Daoy (cell line): Measurements from ENCODE around the gene SCLT1. TPM values are rescaled to one million over a fixed set of nuclear protein-coding genes. Genes with fewer than 3 reads are reported as not detected.
"Not testable (repeated sequence)": the region's sequence is repeated elsewhere in the genome, so short reads cannot be mapped to it uniquely, and the experiment has no call there.

Experiments used
- DNase-seq: peaks from one replicate; pipeline ENCODE4 v3.0.0-alpha.2; 2015; ENCODE audit warnings: low read depth
- total RNA-seq: library from RNA; depleted of rRNA; stranded (reverse); fragments of >200 nt; shearing (Covaris generic); gene quantifications from 2 replicates; pipeline ENCODE4 v1.2.3, GENCODE V29; 2014; rRNA removed

The SCLT1 gene
- 9.9 and 10.3 TPM in 2 replicates for total RNA-seq

- peak; percentile 97 for DNase-seq
Measured at GRCh38 chr4:129093191-129093920, at the start of gene SCLT1. Gene SCLT1, minus strand, starts transcription at chr4:129093539. Its CDS starts 436 bp downstream, at chr4:129093103.

- DNase-seq: no peak
Measured at GRCh38 chr4:129140521-129140920, 47.2 kb upstream of the SCLT1 start.

DNA sequence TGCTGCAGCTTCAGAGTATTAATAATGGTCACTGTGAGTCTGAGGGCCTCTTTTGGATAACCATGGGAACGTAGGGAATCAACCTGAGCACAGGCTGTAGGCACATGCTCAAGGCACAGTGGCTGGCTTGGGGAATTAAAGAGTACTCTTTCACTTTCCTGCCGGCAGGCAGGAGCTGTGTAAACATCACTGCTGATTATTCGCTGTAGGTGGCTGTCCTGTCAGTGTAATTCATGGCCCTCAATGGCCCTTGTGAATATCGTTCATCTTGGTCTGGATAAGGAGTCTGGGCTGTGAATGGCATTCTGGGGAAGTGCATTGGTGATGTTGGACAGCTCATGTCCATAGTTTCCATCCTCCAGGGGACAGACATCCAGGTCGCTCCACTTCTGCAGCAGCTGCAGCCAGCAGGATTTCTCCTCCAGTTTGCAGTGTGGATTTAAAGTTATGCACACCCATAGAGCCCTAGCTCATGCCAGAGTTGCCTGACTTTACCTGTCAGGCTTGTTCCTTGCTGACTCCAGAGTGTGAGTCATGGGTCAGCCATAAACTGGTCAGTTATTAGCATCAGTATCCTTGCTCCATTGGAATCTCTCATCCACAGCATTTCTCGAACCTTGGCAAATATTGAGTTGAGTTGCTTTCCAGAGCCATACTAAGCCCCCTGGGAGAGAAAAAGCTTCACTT, 45.6 kb upstream of the SCLT1 start:
- no peak for DNase-seq

GRCh38 chr4:129136433-129136832, 43.1 kb upstream of the SCLT1 start:
- no peak for DNase-seq

- no peak for DNase-seq
Measured at GRCh38 chr4:129131343-129131742, 38.0 kb upstream of the SCLT1 start.

GRCh38 chr4:129129143-129129542, 35.8 kb upstream of the SCLT1 start:
- no peak for DNase-seq

DNA sequence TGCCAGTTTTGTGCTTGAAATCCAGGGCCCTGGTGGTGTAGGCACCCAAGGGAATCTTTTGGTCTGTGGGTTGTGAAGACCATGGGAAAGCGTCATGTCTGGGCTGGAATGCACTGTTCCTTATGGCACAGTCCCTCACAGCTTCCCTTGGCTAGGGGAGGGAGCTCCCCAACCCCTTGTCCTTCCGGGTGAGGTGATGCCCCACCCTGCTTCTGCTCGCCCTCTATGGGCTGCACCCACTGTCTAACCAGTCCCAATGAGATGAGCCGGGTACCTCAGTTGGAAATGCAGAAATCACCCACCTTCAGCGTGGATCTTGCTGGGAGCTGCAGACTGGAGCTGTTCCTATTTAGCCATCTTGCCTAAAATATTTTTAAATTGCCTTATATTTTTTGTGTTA, 33.3 kb upstream of the SCLT1 start:
- DNase-seq: not testable (repeated sequence)

DNA sequence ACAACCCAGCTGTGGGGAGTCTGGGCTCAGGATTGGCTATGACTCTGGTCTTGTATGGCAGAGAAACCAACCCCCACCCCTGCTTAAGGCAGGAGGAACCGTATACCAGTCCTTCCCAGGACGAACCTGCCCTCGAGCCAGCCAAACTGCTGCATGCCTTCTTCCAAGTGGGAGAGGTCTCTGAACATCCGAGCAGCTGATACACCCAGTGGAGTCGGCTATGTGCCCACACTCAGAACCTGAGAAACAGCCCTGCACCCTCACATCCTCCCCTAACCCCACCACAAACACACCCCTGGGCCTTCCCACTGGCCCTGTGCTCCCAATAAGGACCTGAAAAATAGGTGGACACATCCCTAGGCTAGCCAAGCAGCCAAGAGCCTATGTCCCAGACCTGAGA, 24.4 kb upstream of the SCLT1 start:
- no peak for DNase-seq

DNA sequence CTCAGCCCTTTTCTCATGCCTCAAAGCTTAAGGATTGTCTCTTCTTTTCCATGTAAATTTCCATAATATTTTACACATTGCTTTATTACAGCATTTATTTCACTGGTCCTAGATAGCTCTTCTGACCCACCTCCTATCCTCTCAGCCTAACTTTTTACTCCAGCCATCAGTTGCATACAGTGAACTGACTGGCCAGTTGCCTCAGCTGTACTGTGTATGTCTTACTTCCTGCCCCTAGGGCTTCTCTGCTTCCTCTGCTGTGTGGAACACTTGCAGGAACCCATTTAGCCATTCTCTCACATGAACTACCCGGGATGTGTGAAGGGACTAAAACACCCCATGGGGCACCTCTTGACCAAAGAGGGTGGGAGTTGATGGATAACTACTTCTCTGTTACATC, 20.6 kb upstream of the SCLT1 start:
- DNase-seq: no peak

DNA sequence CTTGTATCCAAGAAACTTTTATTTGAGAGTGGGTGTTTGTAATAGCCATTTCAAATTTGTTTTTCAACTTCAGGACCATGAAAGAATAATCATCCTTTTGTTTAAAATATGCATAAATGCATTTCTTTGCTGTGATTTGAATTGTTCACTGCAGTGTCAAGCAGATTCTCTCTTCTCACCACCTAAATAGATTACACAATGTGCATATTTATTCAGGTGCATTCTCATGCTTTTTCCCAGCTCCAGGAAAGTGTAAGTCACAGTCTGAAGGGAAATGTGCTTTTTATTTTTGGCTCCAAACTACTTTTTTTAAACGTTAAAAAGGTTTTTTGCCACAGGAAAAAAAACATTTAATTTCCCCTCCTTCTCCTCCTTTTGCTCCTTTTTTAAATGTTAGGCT, 20.1 kb upstream of the SCLT1 start:
- DNase-seq: no peak

DNA sequence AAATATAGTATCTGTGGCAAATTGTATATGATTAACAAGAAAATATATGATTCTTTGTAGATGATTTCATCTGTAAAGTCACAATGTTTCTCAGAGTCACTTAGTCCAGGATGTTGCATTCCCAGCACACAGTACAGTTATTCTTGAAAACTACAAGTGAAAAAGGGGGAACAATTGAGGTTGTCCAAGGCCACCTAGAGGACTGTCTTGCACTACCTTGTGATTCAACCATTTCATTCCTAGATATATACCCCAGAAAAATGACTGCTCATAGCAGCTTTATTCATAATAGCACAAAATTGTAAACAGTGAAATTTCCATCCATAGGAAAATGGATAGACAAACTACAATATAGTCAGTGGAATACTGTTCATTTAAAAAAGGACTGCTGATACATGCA, 18.6 kb upstream of the SCLT1 start:
- DNase-seq: no peak

DNA sequence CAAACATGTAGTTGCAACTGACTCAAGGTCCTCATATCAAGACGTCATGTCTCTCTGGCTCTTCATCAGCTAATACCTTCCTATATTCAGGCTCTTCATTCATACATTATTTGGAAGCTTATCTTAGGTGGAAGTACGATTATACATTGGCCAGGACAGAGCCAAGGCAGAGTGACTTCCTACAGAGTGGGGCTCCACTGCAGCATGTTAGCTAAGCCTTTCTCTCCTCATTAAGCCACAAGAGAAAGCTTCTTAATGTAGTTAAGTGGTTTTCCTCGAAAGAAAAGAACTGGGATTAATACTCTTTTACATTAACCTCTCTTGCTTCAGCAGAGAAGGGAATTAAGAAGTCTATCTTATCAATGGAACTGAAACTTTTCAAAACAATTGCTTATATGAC, 17.6 kb upstream of the SCLT1 start:
- no peak for DNase-seq

GRCh38 chr4:129109965-129110824, 16.9 kb upstream of the SCLT1 start:
- no peak for DNase-seq

- DNase-seq: no peak
Measured at GRCh38 chr4:129098531-129099001, 5.2 kb upstream of the SCLT1 start.

- DNase-seq: peak; percentile 55
Measured at GRCh38 chr4:129095811-129096454, 2.6 kb upstream of the SCLT1 start, which contains the start of gene C4orf33. Gene C4orf33, plus strand, starts transcription at chr4:129096152. Its CDS starts 6,459 bp downstream, at chr4:129102611.

DNA sequence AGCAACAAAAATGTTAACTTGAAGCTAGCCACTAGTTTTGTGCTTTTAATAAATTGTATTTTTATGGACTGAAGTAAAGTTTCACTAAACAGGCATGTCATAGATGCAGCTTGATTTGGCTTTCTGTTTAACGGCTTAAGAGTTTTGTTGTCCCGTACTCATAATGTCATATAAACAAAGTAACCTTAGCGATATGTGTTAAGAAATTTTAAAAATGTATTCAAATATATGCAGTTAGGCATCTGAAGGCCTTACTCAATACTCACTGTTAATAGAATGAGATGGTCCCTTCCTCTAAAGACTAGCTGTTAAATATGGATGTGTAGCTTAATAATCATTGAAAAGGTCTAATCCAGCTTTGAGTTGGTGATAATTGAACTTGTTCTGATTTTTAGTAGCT, 1.0 kb upstream of the SCLT1 start:
- DNase-seq: no peak

DNA sequence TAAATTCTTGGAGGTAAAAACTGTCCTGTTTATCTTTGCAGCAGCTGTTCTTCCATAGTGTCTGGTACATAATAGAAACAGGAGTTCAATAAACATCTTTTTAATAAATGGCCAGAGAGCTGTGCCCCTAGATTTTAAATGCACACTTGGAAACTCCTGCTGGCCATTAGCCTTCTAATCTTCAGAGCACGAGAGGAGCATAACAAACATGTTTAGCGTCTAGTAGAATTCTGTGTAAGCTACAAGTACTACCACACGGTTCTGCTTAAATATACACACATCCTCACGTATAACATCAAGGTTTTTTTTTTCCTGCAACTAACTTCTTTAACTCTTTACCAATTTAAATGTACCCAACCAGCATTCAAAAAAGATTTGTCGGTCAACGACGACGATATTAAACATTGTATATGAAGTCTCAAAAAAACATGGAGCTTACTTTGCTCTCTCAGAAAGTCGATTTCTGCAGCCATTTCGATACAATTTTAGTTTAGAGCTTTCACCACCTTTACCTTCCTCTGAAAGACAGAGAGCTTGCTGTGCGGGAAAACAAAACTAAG, 628 bp downstream of the SCLT1 start:
- no peak for DNase-seq

DNA sequence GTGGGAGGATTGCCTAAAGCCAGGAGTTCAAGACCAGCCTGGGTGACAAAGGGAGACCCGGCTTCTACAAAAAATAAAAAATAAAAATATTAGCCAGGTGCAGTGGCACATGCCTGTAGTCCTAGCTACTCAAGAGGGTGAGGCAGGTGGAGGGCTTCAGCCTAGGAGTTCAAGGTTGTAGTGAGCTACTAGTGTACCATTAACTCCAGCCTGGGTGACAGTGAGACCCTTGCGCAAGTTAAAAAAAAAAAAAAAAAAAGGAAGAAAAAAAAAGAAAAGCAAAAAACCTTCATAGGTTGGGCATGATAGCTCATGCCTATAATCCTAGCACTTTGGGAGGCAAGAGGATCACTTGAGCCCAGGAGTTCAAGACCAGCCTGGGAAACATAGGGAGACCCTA, 5.8 kb downstream of the SCLT1 start:
- no peak for DNase-seq

DNA sequence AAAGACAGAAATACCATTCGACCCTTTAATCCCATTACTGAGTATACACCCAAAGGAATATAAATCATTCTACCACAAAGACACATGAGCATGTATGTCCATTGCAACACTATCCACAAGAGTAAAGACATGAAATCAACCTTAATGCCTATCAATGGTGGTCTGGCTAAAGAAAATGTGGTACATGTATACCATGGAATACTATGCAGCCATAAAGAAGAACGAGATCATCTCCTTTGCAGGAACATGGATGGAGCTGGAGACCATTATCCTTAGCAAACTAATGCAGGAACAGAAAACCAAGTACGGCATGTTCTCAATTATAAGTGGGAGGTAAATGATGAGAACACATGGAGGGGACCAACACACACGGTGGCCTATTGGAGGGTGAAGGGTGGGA, 7.9 kb downstream of the SCLT1 start:
- DNase-seq: no peak

DNA sequence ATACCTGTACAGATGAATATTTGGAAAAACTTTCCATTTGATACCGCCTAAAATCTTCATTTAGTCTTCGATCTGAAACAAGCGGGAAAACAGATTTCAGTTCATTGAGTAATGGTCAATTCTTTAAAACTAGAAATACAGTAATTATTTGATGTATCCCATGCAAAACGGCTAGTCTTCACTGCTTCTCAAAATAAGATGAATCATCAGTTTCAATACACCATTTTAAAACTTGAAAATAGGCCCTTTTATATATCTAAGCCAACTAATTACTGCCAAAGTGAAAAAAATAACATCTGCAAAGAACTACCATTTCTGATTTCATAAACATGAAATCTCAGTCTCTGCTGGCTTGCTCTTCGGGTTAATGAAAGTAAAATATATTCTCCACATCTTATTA, 11.0 kb downstream of the SCLT1 start:
- DNase-seq: no peak

GRCh38 chr4:129080129-129080528, 13.2 kb downstream of the SCLT1 start:
- DNase-seq: no peak
